Smooth muscle cell (in vitro differentiated cells): ENCODE measurements around the gene CLCN4. TPM values are rescaled to one million over a fixed set of nuclear protein-coding genes. Genes with fewer than 3 reads are reported as not detected.

Experiments
- DNase-seq: peaks from one replicate; lab custom pipeline; 2025; ENCODE audit not compliant: unreplicated experiment; lab: John Stamatoyannopoulos, UW
- H2AFZ ChIP-seq: fragments of 200-600 bp; sonication (generic); 2 replicates; pipeline ENCODE4 v1.6.0; 2016; ENCODE audit warnings: antibody characterized with exemption, low read depth, mild to moderate bottlenecking
- H3F3A ChIP-seq: fragments of 200-600 bp; sonication (generic); 2 replicates; pipeline ENCODE4 v1.6.0; 2017; ENCODE audit warnings: antibody characterized with exemption, low read depth
- H3K27ac ChIP-seq: fragments of 200-600 bp; sonication (generic); 2 replicates; pipeline ENCODE4 v1.5.1; 2016; ENCODE audit warnings: low read depth, mild to moderate bottlenecking
- H3K27me3 ChIP-seq: fragments of 200-600 bp; sonication (generic); 2 replicates; pipeline ENCODE4 v1.6.1; 2016; ENCODE audit warnings: low read depth, mild to moderate bottlenecking
- H3K36me3 ChIP-seq: fragments of 200-600 bp; sonication (generic); 2 replicates; pipeline ENCODE4 v1.5.1; 2016; ENCODE audit warnings: low read depth
- H3K4me1 ChIP-seq: fragments of 200-600 bp; sonication (generic); 2 replicates; pipeline ENCODE4 v1.5.1; 2016; ENCODE audit warnings: low read depth
- H3K4me2 ChIP-seq: fragments of 200-600 bp; sonication (generic); 2 replicates; pipeline ENCODE4 v1.6.0; 2016; ENCODE audit warnings: mild to moderate bottlenecking
- H3K4me3 ChIP-seq: fragments of 200-600 bp; sonication (generic); 2 replicates; pipeline ENCODE4 v1.5.1; 2016; ENCODE audit warnings: mild to moderate bottlenecking
- H3K79me2 ChIP-seq: fragments of 200-600 bp; sonication (generic); 2 replicates; pipeline ENCODE4 v1.6.0; 2016; ENCODE audit warnings: low read depth, mild to moderate bottlenecking
- H3K9ac ChIP-seq: fragments of 200-600 bp; sonication (generic); 2 replicates; pipeline ENCODE4 v1.6.0; 2016; ENCODE audit warnings: low read depth
- H3K9me3 ChIP-seq: fragments of 200-600 bp; sonication (generic); replicated peaks from 2 replicates; pipeline ENCODE4 v1.5.1; 2016; ENCODE audit warnings: low read depth
- H4K20me1 ChIP-seq: fragments of 200-600 bp; sonication (generic); 2 replicates; pipeline ENCODE4 v1.6.0; 2016; ENCODE audit warnings: low read depth
- CTCF ChIP-seq: fragments of 200-600 bp; sonication (generic); IDR thresholded peaks from 2 replicates; pipeline ENCODE4 v1.5.1; 2017; ENCODE audit warnings: borderline replicate concordance, mild to moderate bottlenecking, antibody characterized with exemption; ENCODE audit not compliant: insufficient read depth, poor library complexity, severe bottlenecking
- WGBS: methylation state at CpG from one replicate; pipeline ENCODE4 v1.1.7; 2016; ENCODE audit warnings: low lambda C conversion rate; 5-methylcytosine and 5-hydroxymethylcytosine counted together
- polyA plus RNA-seq: library from polyadenylated mRNA; unstranded; fragments of >200 nt; fragmentation: Nextera tagmentation; extraction: Ambion mirVana; gene quantifications from 2 replicates; pipeline ENCODE4 v1.2.1, GENCODE V29; 2016
- total RNA-seq: library from RNA; depleted of rRNA; stranded (reverse); fragments of >200 nt; gene quantifications from 2 replicates; pipeline ENCODE4 v1.2.3, GENCODE V29; 2014

Gene CLCN4
- total and polyA plus RNA-seq, 2 experiments from 2014 or later, result 2.5 to 3.1 TPM

GRCh38 chrX:10246846-10247245 is 90.1 kb downstream of the CLCN4 start:
- H2AFZ ChIP-seq, result no peak overlapping the region
- no peak for DNase-seq
- no peak overlapping the region for H3K4me2 ChIP-seq
- WGBS, result 67% methylated on average over 2 of the region's 2 CpGs
- H3K36me3 ChIP-seq, result no peaks in the 10 kb centered on the region
- H3K4me3 ChIP-seq, result no peak overlapping the region
- no peaks in the 10 kb centered on the region for H4K20me1 ChIP-seq
- H3F3A ChIP-seq, result no peaks in the 10 kb centered on the region
- no peak for TF ChIP-seq CTCF
- no peaks in the 10 kb centered on the region for H3K4me1 ChIP-seq
- no peaks in the 10 kb centered on the region for H3K79me2 ChIP-seq
- H3K9me3 ChIP-seq, result no peaks in the 10 kb centered on the region
- no peaks in the 10 kb centered on the region for H3K27me3 ChIP-seq
- H3K9ac ChIP-seq, result no peak overlapping the region
- H3K27ac ChIP-seq, result no peak overlapping the region

- Histone ChIP-seq H2AFZ (no peak overlapping the region), H3K36me3 (no peaks in the 10 kb centered on the region), H3K4me3 (no peak overlapping the region), H3K9me3 (no peaks in the 10 kb centered on the region), H3K27ac (no peak overlapping the region), H3K27me3 (no peaks in the 10 kb centered on the region), H3K4me1 (no peaks in the 10 kb centered on the region), H3K4me2 (no peak overlapping the region), H4K20me1 (no peaks in the 10 kb centered on the region), H3K9ac (no peak overlapping the region), H3K79me2 (no peaks in the 10 kb centered on the region), H3F3A (no peaks in the 10 kb centered on the region)
- no peak for DNase-seq
- no peak for TF ChIP-seq CTCF
- WGBS, result 68% methylated on average over 3 of the region's 3 CpGs
These were observed 98.0 kb downstream of the CLCN4 start for GRCh38 chrX:10254739-10255138.

- Histone ChIP-seq H3K4me3 (no peak overlapping the region), H3K4me2 (no peak overlapping the region), H3K4me1 (no peaks in the 10 kb centered on the region), H3K79me2 (no peaks in the 10 kb centered on the region), H3K27ac (no peak overlapping the region), H3K9me3 (no peaks in the 10 kb centered on the region), H4K20me1 (no peaks in the 10 kb centered on the region), H3K27me3 (no peaks in the 10 kb centered on the region), H3K36me3 (no peaks in the 10 kb centered on the region), H3F3A (no peaks in the 10 kb centered on the region), H3K9ac (no peak overlapping the region), H2AFZ (no peak overlapping the region)
- no peak for DNase-seq
- WGBS, result 73% methylated on average over 1 of the region's 1 CpG
- TF ChIP-seq CTCF, result no peak
These were observed 102.9 kb downstream of the CLCN4 start for GRCh38 chrX:10259716-10260115.

GRCh38 chrX:10265775-10266174 is 109.0 kb downstream of the CLCN4 start:
- H3K4me3 ChIP-seq, result no peak overlapping the region
- H3K9me3 ChIP-seq, result no peaks in the 10 kb centered on the region
- no peaks in the 10 kb centered on the region for H4K20me1 ChIP-seq
- H3K27me3 ChIP-seq, result no peaks in the 10 kb centered on the region
- H3K4me2 ChIP-seq, result no peak overlapping the region
- no peak for TF ChIP-seq CTCF
- H3K79me2 ChIP-seq, result no peaks in the 10 kb centered on the region
- no peaks in the 10 kb centered on the region for H3F3A ChIP-seq
- DNase-seq, result no peak
- no peak overlapping the region for H3K27ac ChIP-seq
- H3K9ac ChIP-seq, result no peak overlapping the region
- no peak overlapping the region for H2AFZ ChIP-seq
- H3K4me1 ChIP-seq, result no peaks in the 10 kb centered on the region
- no peaks in the 10 kb centered on the region for H3K36me3 ChIP-seq
- 73% methylated on average over 2 of the region's 2 CpGs for WGBS
